ENCODE results near the gene MZT2A. TPM values are rescaled to one million over a fixed set of nuclear protein-coding genes. Genes with fewer than 3 reads are reported as not detected.
"Not testable (repeated sequence)": the region's sequence is repeated elsewhere in the genome, so short reads cannot be mapped to it uniquely, and the experiment has no call there.

The MZT2A gene
- total and polyA plus RNA-seq, 2 donors from 2014 or later, result 65.3 to 111 TPM

DNA sequence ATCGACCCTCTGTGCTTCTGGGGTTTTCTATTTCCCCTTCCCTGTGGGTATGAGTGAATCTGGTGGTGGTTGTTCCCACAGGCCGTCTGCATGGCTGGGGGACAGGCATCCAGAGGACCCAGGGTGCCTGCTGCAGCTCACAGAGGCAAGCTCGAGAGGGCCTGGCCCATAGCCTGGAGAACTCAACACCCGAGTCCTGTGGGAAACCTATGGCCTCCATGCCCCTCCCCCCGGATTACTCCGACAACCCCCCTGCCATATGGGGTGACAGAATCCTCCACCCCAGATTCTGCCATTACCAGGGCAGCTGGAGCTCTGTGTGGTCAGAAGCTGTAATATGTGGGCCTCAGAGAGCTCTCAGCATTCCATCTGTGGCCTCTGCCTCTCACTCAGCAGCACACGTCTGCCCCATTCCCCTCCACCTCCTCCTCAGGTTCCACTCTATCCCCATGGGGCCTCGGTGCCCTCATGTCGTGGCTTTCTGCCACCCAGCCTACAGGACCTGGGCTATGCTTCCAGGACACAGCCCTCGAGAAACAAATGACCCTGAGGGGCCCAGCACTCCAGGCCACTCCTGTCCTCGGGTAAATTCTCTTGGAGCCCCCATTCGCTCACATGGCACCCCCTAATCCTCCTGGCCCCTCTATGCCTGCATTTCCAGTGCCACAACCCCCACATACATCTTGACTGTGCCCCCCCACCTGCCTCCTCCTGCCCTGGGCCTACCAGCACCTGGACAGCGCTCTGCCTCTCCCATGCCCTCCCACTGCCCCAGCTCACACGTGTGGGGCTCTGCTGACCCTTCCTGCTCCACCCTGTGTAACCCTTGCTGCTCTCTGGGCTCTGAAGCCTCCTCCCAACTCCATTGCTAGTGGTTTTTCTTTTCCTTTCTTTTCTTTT, 3.6 kb downstream of the MZT2A start:
- H3K27me3 ChIP-seq (ENCODE audit: control insufficient read depth, insufficient read depth, low read length), result no peaks in the 10 kb centered on the region
- intact Hi-C loops (cut with DNase I), result loop anchor here (10.0 kb wide), 1 partner anchor 1304 kb away; the partner anchor contains the start of genes MZT2B and SMPD4
- no peaks in the 10 kb centered on the region for H3K9me3 ChIP-seq (ENCODE audit: control insufficient read depth in 2 of 3, insufficient read depth in 1 of 3, low read length in 3 of 3)
- DNase-seq, result peak in 1 of 5 donors; percentile 82
- H3K36me3 ChIP-seq (ENCODE audit: control insufficient read depth in 2 of 3, insufficient read depth in 3 of 3, low read length in 3 of 3), result no peaks in the 10 kb centered on the region
- no peak overlapping the region for H3K9ac ChIP-seq (ENCODE audit: low read length in 3 of 3)
- no peak overlapping the region for H3K27ac ChIP-seq (ENCODE audit: low read depth in 2 of 2, low read length in 2 of 2)
- H3K4me1 ChIP-seq (ENCODE audit: control insufficient read depth in 2 of 3, insufficient read depth in 2 of 3, low read depth in 1 of 3, low read length in 3 of 3), result peaks cover 0 to 7% (median 0%) of the 10 kb centered on the region in 3 donors
- H3K4me3 ChIP-seq (ENCODE audit: low read length in 3 of 3), result no peak overlapping the region
- no peak for FAIRE-seq
- TF ChIP-seq, protein P1, sequence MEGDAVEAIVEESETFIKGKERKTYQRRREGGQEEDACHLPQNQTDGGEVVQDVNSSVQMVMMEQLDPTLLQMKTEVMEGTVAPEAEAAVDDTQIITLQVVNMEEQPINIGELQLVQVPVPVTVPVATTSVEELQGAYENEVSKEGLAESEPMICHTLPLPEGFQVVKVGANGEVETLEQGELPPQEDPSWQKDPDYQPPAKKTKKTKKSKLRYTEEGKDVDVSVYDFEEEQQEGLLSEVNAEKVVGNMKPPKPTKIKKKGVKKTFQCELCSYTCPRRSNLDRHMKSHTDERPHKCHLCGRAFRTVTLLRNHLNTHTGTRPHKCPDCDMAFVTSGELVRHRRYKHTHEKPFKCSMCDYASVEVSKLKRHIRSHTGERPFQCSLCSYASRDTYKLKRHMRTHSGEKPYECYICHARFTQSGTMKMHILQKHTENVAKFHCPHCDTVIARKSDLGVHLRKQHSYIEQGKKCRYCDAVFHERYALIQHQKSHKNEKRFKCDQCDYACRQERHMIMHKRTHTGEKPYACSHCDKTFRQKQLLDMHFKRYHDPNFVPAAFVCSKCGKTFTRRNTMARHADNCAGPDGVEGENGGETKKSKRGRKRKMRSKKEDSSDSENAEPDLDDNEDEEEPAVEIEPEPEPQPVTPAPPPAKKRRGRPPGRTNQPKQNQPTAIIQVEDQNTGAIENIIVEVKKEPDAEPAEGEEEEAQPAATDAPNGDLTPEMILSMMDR (IDR thresholded peaks at IDR 0.05; ENCODE audit: borderline replicate concordance, extremely low read depth, insufficient read depth), result no peak

DNA sequence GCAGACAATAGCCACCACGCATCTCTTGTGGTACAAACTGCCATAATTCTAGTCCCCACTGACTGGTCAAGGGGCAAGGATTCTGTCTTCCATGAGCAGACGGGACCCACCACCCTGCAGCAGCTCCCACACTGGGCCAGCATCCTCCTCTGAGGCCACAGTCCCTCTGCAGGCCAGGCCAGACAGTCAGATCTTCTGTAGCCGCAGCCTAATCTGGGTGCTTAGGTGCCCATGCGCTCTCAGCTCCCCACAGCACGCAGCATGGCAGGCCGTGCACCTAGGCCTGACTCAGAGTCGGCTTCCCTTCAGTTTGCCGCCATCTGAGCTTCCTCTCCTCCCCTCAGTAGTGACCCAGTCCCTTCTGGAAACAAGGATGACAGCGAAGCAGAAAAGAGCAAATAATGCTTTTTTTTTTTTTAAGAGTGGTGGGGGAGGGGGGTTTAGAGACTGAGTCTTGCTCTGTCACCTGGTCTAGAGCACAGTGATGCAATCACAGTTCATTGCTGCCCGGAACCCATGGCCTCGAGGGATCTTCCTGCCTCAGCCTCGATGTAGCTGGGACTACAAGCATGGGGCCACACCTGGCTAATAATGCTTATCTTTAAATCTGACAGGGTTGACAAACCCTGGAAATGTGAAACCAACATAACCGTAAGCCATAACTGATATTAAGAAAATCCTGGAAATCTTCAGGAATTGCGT, 5.8 kb downstream of the MZT2A start:
- peak in 1 of 5 donors; percentile 24 for DNase-seq
- not testable (repeated sequence) for H3K9me3 ChIP-seq (ENCODE audit: control insufficient read depth in 2 of 3, insufficient read depth in 1 of 3, low read length in 3 of 3); H3K36me3 ChIP-seq (ENCODE audit: control insufficient read depth in 2 of 3, insufficient read depth in 3 of 3, low read length in 3 of 3); H3K4me3 ChIP-seq (ENCODE audit: low read length in 3 of 3); H3K9ac ChIP-seq (ENCODE audit: low read length in 3 of 3); H3K27me3 ChIP-seq (ENCODE audit: control insufficient read depth, insufficient read depth, low read length); FAIRE-seq; H3K27ac ChIP-seq (ENCODE audit: low read depth in 2 of 2, low read length in 2 of 2); H3K4me1 ChIP-seq (ENCODE audit: control insufficient read depth in 2 of 3, insufficient read depth in 2 of 3, low read depth in 1 of 3, low read length in 3 of 3)
- intact Hi-C loops (cut with DNase I), result loop anchor here (10.0 kb wide), 1 partner anchor 1302 kb away; the partner anchor contains the start of genes MZT2B and SMPD4

DNA sequence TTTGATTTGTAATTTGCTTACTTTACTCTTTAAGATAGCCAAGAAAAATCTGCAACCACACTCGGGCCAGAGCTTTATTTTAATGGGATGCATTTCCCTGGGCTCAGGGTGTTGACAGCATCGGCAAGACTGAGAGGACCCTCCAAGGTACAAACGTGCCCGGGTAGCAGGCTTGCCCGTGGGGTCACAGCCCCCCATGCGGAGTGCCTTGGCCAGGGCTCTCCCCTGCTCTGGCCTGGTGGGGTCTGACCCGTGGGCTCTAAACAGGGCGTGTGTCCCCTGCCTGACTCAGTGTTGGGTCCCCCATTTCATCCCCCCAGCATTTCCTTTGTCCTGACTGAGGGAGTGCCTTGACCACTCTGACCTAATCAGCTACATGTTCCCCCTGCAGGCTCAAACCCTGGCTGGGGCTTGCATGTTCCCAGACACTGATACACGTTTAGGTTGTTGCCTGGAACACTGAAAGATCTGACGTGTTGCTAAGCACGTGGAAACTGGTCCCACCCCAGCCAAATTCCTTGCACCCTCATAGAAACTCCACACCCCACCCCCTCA, 7.2 kb downstream of the MZT2A start:
- H3K4me3 ChIP-seq (ENCODE audit: low read length in 3 of 3); H3K36me3 ChIP-seq (ENCODE audit: control insufficient read depth in 2 of 3, insufficient read depth in 3 of 3, low read length in 3 of 3); H3K27ac ChIP-seq (ENCODE audit: low read depth in 2 of 2, low read length in 2 of 2); H3K9me3 ChIP-seq (ENCODE audit: control insufficient read depth in 2 of 3, insufficient read depth in 1 of 3, low read length in 3 of 3); FAIRE-seq; DNase-seq; H3K27me3 ChIP-seq (ENCODE audit: control insufficient read depth, insufficient read depth, low read length); H3K9ac ChIP-seq (ENCODE audit: low read length in 3 of 3); H3K4me1 ChIP-seq (ENCODE audit: control insufficient read depth in 2 of 3, insufficient read depth in 2 of 3, low read depth in 1 of 3, low read length in 3 of 3): not testable (repeated sequence)
- intact Hi-C loops (cut with DNase I), result loop anchor here (10.0 kb wide), 1 partner anchor 1300 kb away; the partner anchor contains the start of genes MZT2B and SMPD4

DNA sequence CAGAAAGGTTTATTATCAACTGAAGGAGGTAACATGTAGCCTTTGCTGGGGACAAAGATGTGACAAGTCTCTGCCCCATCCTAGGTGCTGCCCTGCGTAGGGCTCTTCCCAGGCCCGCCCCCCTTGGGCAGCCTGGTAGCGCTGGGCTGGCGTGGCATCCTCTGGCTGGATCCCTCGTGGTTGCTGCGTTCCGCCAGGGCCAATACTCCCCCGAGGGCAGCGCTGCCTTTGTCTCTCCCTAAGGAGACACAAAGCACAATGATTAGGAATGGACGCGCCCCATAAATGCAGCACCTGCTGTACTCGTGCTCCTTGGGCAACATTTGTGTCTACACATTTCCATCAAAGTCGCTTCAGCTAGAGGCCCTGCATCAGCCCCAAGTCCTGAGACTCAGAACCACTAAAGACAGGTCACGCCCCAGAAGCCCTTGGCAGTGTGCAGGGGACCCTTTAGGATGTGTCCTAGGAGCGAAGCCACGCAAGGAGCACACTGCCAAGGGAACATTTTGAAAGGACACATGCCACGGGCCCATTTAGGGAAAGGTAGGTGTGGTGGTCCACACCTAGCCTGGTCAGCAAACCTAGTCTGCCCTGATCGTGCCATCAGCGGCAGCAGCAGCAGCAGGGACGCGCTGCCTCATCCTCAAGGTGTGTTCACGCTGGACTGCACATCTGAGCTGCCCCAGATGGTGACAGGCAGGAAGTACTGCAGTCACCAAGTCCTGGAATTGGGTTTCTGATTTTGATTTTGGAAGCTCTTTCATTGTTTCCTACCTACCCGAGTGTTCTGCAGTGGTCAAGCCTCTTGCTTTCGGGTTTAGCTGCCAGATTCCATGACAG, 8.0 kb downstream of the MZT2A start:
- intact Hi-C loops (cut with DNase I), result loop anchor here (10.0 kb wide), 1 partner anchor 1299 kb away; the partner anchor contains the start of genes MZT2B and SMPD4
- H3K4me1 ChIP-seq (ENCODE audit: control insufficient read depth in 2 of 3, insufficient read depth in 2 of 3, low read depth in 1 of 3, low read length in 3 of 3); H3K27me3 ChIP-seq (ENCODE audit: control insufficient read depth, insufficient read depth, low read length); H3K9ac ChIP-seq (ENCODE audit: low read length in 3 of 3); H3K9me3 ChIP-seq (ENCODE audit: control insufficient read depth in 2 of 3, insufficient read depth in 1 of 3, low read length in 3 of 3); H3K27ac ChIP-seq (ENCODE audit: low read depth in 2 of 2, low read length in 2 of 2); FAIRE-seq; H3K36me3 ChIP-seq (ENCODE audit: control insufficient read depth in 2 of 3, insufficient read depth in 3 of 3, low read length in 3 of 3); H3K4me3 ChIP-seq (ENCODE audit: low read length in 3 of 3): not testable (repeated sequence)
- peak in 3 of 5 donors; percentile 46 to 59 (median 54) for DNase-seq

DNA sequence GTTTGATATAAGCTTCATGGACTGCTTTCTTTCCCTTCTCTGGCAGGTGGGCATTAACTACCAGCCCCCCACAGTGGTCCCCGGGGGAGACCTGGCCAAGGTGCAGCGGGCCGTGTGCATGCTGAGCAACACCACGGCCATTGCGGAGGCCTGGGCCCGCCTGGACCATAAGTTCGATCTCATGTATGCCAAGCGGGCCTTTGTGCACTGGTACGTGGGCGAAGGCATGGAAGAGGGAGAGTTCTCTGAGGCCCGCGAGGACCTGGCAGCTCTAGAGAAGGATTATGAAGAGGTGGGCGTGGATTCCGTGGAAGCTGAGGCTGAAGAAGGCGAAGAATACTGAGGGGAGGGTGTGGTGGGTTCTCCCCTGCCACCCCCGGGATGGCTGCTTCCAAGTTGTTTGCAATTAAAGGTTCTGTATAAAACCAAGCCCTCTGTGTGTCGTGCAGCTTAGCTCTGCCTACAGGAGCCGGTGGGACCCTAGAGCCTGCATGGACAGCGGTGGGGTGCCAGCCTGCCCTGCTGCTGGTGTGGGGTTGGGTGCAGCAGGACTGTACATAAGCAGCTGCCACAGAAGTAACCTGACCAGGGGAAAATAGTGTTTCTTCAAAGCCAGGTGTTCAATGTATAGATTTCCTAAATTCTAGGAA, 9.6 kb downstream of the MZT2A start:
- H3K4me1 ChIP-seq (ENCODE audit: control insufficient read depth in 2 of 3, insufficient read depth in 2 of 3, low read depth in 1 of 3, low read length in 3 of 3); H3K36me3 ChIP-seq (ENCODE audit: control insufficient read depth in 2 of 3, insufficient read depth in 3 of 3, low read length in 3 of 3); H3K27me3 ChIP-seq (ENCODE audit: control insufficient read depth, insufficient read depth, low read length); H3K9me3 ChIP-seq (ENCODE audit: control insufficient read depth in 2 of 3, insufficient read depth in 1 of 3, low read length in 3 of 3); FAIRE-seq; H3K27ac ChIP-seq (ENCODE audit: low read depth in 2 of 2, low read length in 2 of 2); DNase-seq; H3K9ac ChIP-seq (ENCODE audit: low read length in 3 of 3); H3K4me3 ChIP-seq (ENCODE audit: low read length in 3 of 3): not testable (repeated sequence)
- intact Hi-C loops (cut with DNase I), result loop anchor here (10.0 kb wide), 1 partner anchor 1298 kb away; the partner anchor contains the start of genes MZT2B and SMPD4

DNA sequence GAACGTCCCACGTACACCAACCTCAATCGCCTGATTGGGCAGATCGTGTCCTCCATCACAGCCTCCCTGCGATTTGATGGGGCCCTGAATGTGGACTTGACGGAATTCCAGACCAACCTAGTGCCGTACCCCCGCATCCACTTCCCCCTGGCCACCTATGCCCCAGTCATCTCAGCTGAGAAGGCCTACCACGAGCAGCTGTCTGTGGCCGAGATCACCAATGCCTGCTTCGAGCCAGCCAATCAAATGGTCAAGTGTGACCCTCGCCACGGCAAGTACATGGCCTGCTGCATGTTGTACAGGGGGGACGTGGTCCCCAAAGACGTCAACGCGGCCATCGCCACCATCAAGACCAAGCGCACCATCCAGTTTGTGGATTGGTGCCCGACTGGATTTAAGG, 11.8 kb downstream of the MZT2A start:
- not testable (repeated sequence) for H3K9me3 ChIP-seq (ENCODE audit: control insufficient read depth in 2 of 3, insufficient read depth in 1 of 3, low read length in 3 of 3); FAIRE-seq; H3K27ac ChIP-seq (ENCODE audit: low read depth in 2 of 2, low read length in 2 of 2); H3K27me3 ChIP-seq (ENCODE audit: control insufficient read depth, insufficient read depth, low read length); H3K4me1 ChIP-seq (ENCODE audit: control insufficient read depth in 2 of 3, insufficient read depth in 2 of 3, low read depth in 1 of 3, low read length in 3 of 3); H3K36me3 ChIP-seq (ENCODE audit: control insufficient read depth in 2 of 3, insufficient read depth in 3 of 3, low read length in 3 of 3); H3K9ac ChIP-seq (ENCODE audit: low read length in 3 of 3); H3K4me3 ChIP-seq (ENCODE audit: low read length in 3 of 3); DNase-seq
- intact Hi-C loops (cut with DNase I), result loop anchor here (10.0 kb wide), 1 partner anchor 1296 kb away; the partner anchor contains the start of genes MZT2B and SMPD4

All from kidney (tissue), 14 donors.